Natural killer cell treated with Interleukin-12 subunit alpha and Interleukin-12 subunit beta and Interleukin-15 and Interleukin-18, amount 100 ng/mL, for 72 hours (primary cell): Measurements from ENCODE around the gene GGA2. TPM values are rescaled to one million over a fixed set of nuclear protein-coding genes. Genes with fewer than 3 reads are reported as not detected.

Experiments
- ATAC-seq, 2 donors: fragments of 150-1000 bp; cut with Tn5 transposase in 1 of 2; sonication (Bioruptor Pico), chemical (Tn5 transposase) in 1 of 2; 2 replicates each; pipeline ENCODE4 v1.10.0; 2021
- DNase-seq: peaks from one replicate; pipeline ENCODE4 v3.0.0; 2022; ENCODE audit warnings: low spot score
- H3K27ac Mint-ChIP-seq, 2 donors: 1 replicate in 1 of 2; 2 replicates in 1 of 2; pipeline ENCODE4 v1.8.0; 2022; ENCODE audit warnings: mixed read lengths in 2 of 2, mild to moderate bottlenecking in 1 of 2, moderate library complexity in 1 of 2
- H3K27me3 Mint-ChIP-seq, 2 donors: 1 replicate in 1 of 2; 2 replicates in 1 of 2; pipeline ENCODE4 v1.8.0; 2022; ENCODE audit warnings: mixed read lengths in 2 of 2
- H3K36me3 Mint-ChIP-seq: one replicate; pipeline ENCODE4 v1.8.0; 2022; ENCODE audit warnings: mixed read lengths
- H3K4me1 Mint-ChIP-seq, 2 donors: 1 replicate in 1 of 2; 2 replicates in 1 of 2; pipeline ENCODE4 v1.8.0; 2022; ENCODE audit warnings: low read depth in 2 of 2, mixed read lengths in 2 of 2, mild to moderate bottlenecking in 1 of 2
- H3K4me3 Mint-ChIP-seq: one replicate; pipeline ENCODE4 v1.8.0; 2022; ENCODE audit warnings: mixed read lengths
- H3K9me3 Mint-ChIP-seq: 2 replicates; pipeline ENCODE4 v1.8.0; 2022; ENCODE audit warnings: mixed read lengths
- total RNA-seq, 2 donors: library from RNA; stranded (reverse); gene quantifications; one replicate each; pipeline ENCODE4 v1.2.3, GENCODE V29; 2022

Gene GGA2
- total RNA-seq, 2 donors from 2014 or later, result 61.0 to 97.3 TPM

- Mint-ChIP-seq H3K4me1 (peaks cover 58 to 76% of the 10 kb centered on the region in 2 donors), H3K36me3 (peaks cover 7% of the 10 kb centered on the region)
Observed at GRCh38 chr16:23504453-23505179, 5.7 kb downstream of the GGA2 start.

GRCh38 chr16:23504076-23504452 lies 6.2 kb downstream of the GGA2 start:
- H3K9me3 Mint-ChIP-seq, result no peaks in the 10 kb centered on the region
- DNase-seq, result no peak
- peaks cover 7% of the 10 kb centered on the region for H3K36me3 Mint-ChIP-seq
- no peaks in the 10 kb centered on the region for H3K27me3 Mint-ChIP-seq
- H3K4me3 Mint-ChIP-seq, result peak overlapping the region; percentile 75
- peaks cover 53 to 70% of the 10 kb centered on the region in 2 donors for H3K4me1 Mint-ChIP-seq
- ATAC-seq, result peak; percentile 7 to 56
- H3K27ac Mint-ChIP-seq, result peak overlapping the region; percentile 66 to 88

More at GRCh38 chr16:23504453-23505179, 5.7 kb downstream of the GGA2 start:
- Mint-ChIP-seq H3K27me3 (no peaks in the 10 kb centered on the region), H3K4me3 (peak overlapping the region; percentile 75), H3K9me3 (no peaks in the 10 kb centered on the region), H3K27ac (peak overlapping the region; percentile 66 to 88)
- peak; percentile 96 for ATAC-seq
- peak; percentile 89 for DNase-seq

- DNase-seq, result no peak
- no peak overlapping the region for H3K4me3 Mint-ChIP-seq
- ATAC-seq, result no peak
- no peaks in the 10 kb centered on the region for H3K27me3 Mint-ChIP-seq
- peaks cover 44 to 63% of the 10 kb centered on the region in 2 donors for H3K4me1 Mint-ChIP-seq
- H3K9me3 Mint-ChIP-seq, result no peaks in the 10 kb centered on the region
- no peaks in the 10 kb centered on the region for H3K36me3 Mint-ChIP-seq
- H3K27ac Mint-ChIP-seq, result peak overlapping the region; percentile 5 to 25
Observed at GRCh38 chr16:23502466-23502865, 7.8 kb downstream of the GGA2 start.

GRCh38 chr16:23501291-23501690 lies 9.0 kb downstream of the GGA2 start:
- H3K4me1 Mint-ChIP-seq, result peaks cover 41 to 59% of the 10 kb centered on the region in 2 donors
- no peak overlapping the region for H3K27ac Mint-ChIP-seq
- no peaks in the 10 kb centered on the region for H3K27me3 Mint-ChIP-seq
- H3K36me3 Mint-ChIP-seq, result no peaks in the 10 kb centered on the region
- no peaks in the 10 kb centered on the region for H3K9me3 Mint-ChIP-seq
- no peak overlapping the region for H3K4me3 Mint-ChIP-seq
- no peak for DNase-seq
- ATAC-seq, result no peak

- DNase-seq (no peak), ATAC-seq (no peak)
- Mint-ChIP-seq H3K9me3 (no peaks in the 10 kb centered on the region), H3K27ac (no peak overlapping the region), H3K4me1 (peaks cover 37 to 55% of the 10 kb centered on the region in 2 donors), H3K36me3 (no peaks in the 10 kb centered on the region), H3K27me3 (no peaks in the 10 kb centered on the region), H3K4me3 (no peak overlapping the region)
Observed at GRCh38 chr16:23500862-23501225, 9.4 kb downstream of the GGA2 start.

- no peak overlapping the region for H3K27ac Mint-ChIP-seq
Observed at GRCh38 chr16:23500212-23500861, 10.0 kb downstream of the GGA2 start.

GRCh38 chr16:23499801-23500200 lies 10.5 kb downstream of the GGA2 start:
- H3K9me3 Mint-ChIP-seq, result no peaks in the 10 kb centered on the region
- no peaks in the 10 kb centered on the region for H3K36me3 Mint-ChIP-seq
- H3K4me3 Mint-ChIP-seq, result no peak overlapping the region
- ATAC-seq (no peak), DNase-seq (no peak)
- no peak overlapping the region for H3K27ac Mint-ChIP-seq
- H3K27me3 Mint-ChIP-seq, result no peaks in the 10 kb centered on the region
- peaks cover 31 to 45% of the 10 kb centered on the region in 2 donors for H3K4me1 Mint-ChIP-seq

More at GRCh38 chr16:23500212-23500861, 10.0 kb downstream of the GGA2 start:
- no peaks in the 10 kb centered on the region for H3K27me3 Mint-ChIP-seq
- H3K4me1 Mint-ChIP-seq, result peaks cover 34 to 50% of the 10 kb centered on the region in 2 donors
- H3K9me3 Mint-ChIP-seq, result no peaks in the 10 kb centered on the region
- DNase-seq (no peak), ATAC-seq (no peak)
- no peaks in the 10 kb centered on the region for H3K36me3 Mint-ChIP-seq
- H3K4me3 Mint-ChIP-seq, result no peak overlapping the region

- Mint-ChIP-seq H3K4me3 (no peak overlapping the region), H3K27ac (peak overlapping the region in 1 of 2 donors; percentile 75), H3K9me3 (no peaks in the 10 kb centered on the region), H3K27me3 (no peaks in the 10 kb centered on the region), H3K36me3 (no peaks in the 10 kb centered on the region), H3K4me1 (peaks cover 25 to 36% of the 10 kb centered on the region in 2 donors)
- ATAC-seq (no peak), DNase-seq (no peak)
Observed at GRCh38 chr16:23498863-23499262, 11.4 kb downstream of the GGA2 start.

GRCh38 chr16:23497543-23497868 lies 12.8 kb downstream of the GGA2 start:
- Mint-ChIP-seq H3K4me1 (peaks cover 21 to 29% of the 10 kb centered on the region in 2 donors), H3K4me3 (no peak overlapping the region), H3K9me3 (no peaks in the 10 kb centered on the region), H3K27ac (no peak overlapping the region), H3K27me3 (no peaks in the 10 kb centered on the region), H3K36me3 (no peaks in the 10 kb centered on the region)
- no peak for DNase-seq
- no peak for ATAC-seq

- ATAC-seq (no peak), DNase-seq (no peak)
- Mint-ChIP-seq H3K4me3 (no peak overlapping the region), H3K9me3 (no peaks in the 10 kb centered on the region), H3K27ac (no peak overlapping the region), H3K36me3 (no peaks in the 10 kb centered on the region), H3K27me3 (no peaks in the 10 kb centered on the region), H3K4me1 (peaks cover 18 to 26% of the 10 kb centered on the region in 2 donors)
Observed at GRCh38 chr16:23496821-23497542, 13.3 kb downstream of the GGA2 start.

GRCh38 chr16:23495671-23496070 lies 14.6 kb downstream of the GGA2 start:
- H3K36me3 Mint-ChIP-seq, result peaks cover 10% of the 10 kb centered on the region
- H3K27me3 Mint-ChIP-seq, result no peaks in the 10 kb centered on the region
- no peaks in the 10 kb centered on the region for H3K9me3 Mint-ChIP-seq
- DNase-seq (no peak), ATAC-seq (no peak)
- H3K4me1 Mint-ChIP-seq, result peaks cover 11 to 16% of the 10 kb centered on the region in 2 donors
- no peak overlapping the region for H3K27ac Mint-ChIP-seq
- H3K4me3 Mint-ChIP-seq, result no peak overlapping the region

GRCh38 chr16:23494188-23494587 lies 16.1 kb downstream of the GGA2 start:
- H3K4me3 Mint-ChIP-seq, result no peak overlapping the region
- no peaks in the 10 kb centered on the region for H3K27me3 Mint-ChIP-seq
- peaks cover 5 to 9% of the 10 kb centered on the region in 2 donors for H3K4me1 Mint-ChIP-seq
- peaks cover 11% of the 10 kb centered on the region for H3K36me3 Mint-ChIP-seq
- peak overlapping the region in 1 of 2 donors; percentile 62 for H3K27ac Mint-ChIP-seq
- ATAC-seq (no peak), DNase-seq (no peak)
- H3K9me3 Mint-ChIP-seq, result no peaks in the 10 kb centered on the region

GRCh38 chr16:23491490-23492391 lies 18.6 kb downstream of the GGA2 start:
- Mint-ChIP-seq H3K9me3 (no peaks in the 10 kb centered on the region), H3K36me3 (peaks cover 11% of the 10 kb centered on the region), H3K4me3 (no peak overlapping the region), H3K27me3 (no peaks in the 10 kb centered on the region), H3K27ac (no peak overlapping the region), H3K4me1 (peaks cover 0 to 2% of the 10 kb centered on the region in 2 donors)
- DNase-seq (no peak), ATAC-seq (no peak)
